ENCODE measurements around the gene DMRTC2.

- no peak for TF ChIP-seq EP300 (IDR thresholded peaks at IDR 0.05)
- TF ChIP-seq, protein P1, sequence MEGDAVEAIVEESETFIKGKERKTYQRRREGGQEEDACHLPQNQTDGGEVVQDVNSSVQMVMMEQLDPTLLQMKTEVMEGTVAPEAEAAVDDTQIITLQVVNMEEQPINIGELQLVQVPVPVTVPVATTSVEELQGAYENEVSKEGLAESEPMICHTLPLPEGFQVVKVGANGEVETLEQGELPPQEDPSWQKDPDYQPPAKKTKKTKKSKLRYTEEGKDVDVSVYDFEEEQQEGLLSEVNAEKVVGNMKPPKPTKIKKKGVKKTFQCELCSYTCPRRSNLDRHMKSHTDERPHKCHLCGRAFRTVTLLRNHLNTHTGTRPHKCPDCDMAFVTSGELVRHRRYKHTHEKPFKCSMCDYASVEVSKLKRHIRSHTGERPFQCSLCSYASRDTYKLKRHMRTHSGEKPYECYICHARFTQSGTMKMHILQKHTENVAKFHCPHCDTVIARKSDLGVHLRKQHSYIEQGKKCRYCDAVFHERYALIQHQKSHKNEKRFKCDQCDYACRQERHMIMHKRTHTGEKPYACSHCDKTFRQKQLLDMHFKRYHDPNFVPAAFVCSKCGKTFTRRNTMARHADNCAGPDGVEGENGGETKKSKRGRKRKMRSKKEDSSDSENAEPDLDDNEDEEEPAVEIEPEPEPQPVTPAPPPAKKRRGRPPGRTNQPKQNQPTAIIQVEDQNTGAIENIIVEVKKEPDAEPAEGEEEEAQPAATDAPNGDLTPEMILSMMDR (IDR thresholded peaks at IDR 0.05), result no peak
- TF ChIP-seq POLR2AphosphoS5 (IDR thresholded peaks at IDR 0.05), result no peak
- TF ChIP-seq POLR2A (IDR thresholded peaks at IDR 0.05), result no peak
Measured at GRCh38 chr19:41853768-41854167, 8.9 kb downstream of the DMRTC2 start.
